Keratinocyte (primary cell): ENCODE data around the gene MAGI3. TPM values are rescaled to one million over a fixed set of nuclear protein-coding genes. Genes with fewer than 3 reads are reported as not detected.

Experiments used
- DNase-seq: peaks from one replicate; pipeline ENCODE4 v3.0.0-alpha.2; 2011; ENCODE audit warnings: low read depth, missing footprints, low spot score
- FAIRE-seq: peaks from 2 replicates; lab custom pipeline; 2011; peaks lifted over from hg19 to GRCh38; lab: Jason Lieb, UNC
- H2AFZ ChIP-seq: 2 replicates; pipeline ENCODE4 v1.6.0; 2012; ENCODE audit warnings: low read length, control low read depth, inconsistent platforms; ENCODE audit not compliant: control insufficient read depth
- H3K27ac ChIP-seq: 2 replicates; pipeline ENCODE4 v1.5.1; 2011; ENCODE audit warnings: low read length; ENCODE audit not compliant: control insufficient read depth, insufficient read depth
- H3K27me3 ChIP-seq: 3 replicates; pipeline ENCODE4 v1.6.0; 2011; ENCODE audit warnings: low read length; ENCODE audit not compliant: control insufficient read depth, insufficient read depth; ENCODE audit errors: extremely low read depth
- H3K36me3 ChIP-seq, 2 experiments: 2 replicates in 1 of 2; 3 replicates in 1 of 2; pipeline ENCODE4 v1.5.1; 2011; ENCODE audit warnings: low read length in 2 of 2, mild to moderate bottlenecking in 1 of 2; ENCODE audit not compliant: control insufficient read depth in 2 of 2, insufficient read depth in 2 of 2; ENCODE audit errors: extremely low read depth in 1 of 2
- H3K4me1 ChIP-seq: 3 replicates; pipeline ENCODE4 v1.5.1; 2011; ENCODE audit warnings: low read length; ENCODE audit not compliant: control insufficient read depth, insufficient read depth; ENCODE audit errors: extremely low read depth
- H3K4me2 ChIP-seq: 3 replicates; pipeline ENCODE4 v1.6.0; 2011; ENCODE audit warnings: low read depth, low read length; ENCODE audit not compliant: control insufficient read depth, insufficient read depth; ENCODE audit errors: extremely low read depth
- H3K4me3 ChIP-seq, 3 experiments: fragments of 200-600 bp in 1 of 3; sonication (generic) in 1 of 3; 2 replicates in 2 of 3; 3 replicates in 1 of 3; pipeline ENCODE4 v1.5.1; 2011 to 2016; ENCODE audit warnings: low read length in 3 of 3, mild to moderate bottlenecking in 3 of 3, control low read depth in 2 of 3, inconsistent platforms in 1 of 3, low read depth in 1 of 3, mixed read lengths in 1 of 3, mixed run types in 1 of 3, moderate library complexity in 1 of 3; ENCODE audit not compliant: control insufficient read depth in 2 of 3, insufficient read depth in 2 of 3; ENCODE audit errors: extremely low read depth in 1 of 3
- H3K79me2 ChIP-seq: 2 replicates; pipeline ENCODE4 v1.6.0; 2012; ENCODE audit warnings: low read length; ENCODE audit not compliant: control insufficient read depth, insufficient read depth
- H3K9ac ChIP-seq: 3 replicates; pipeline ENCODE4 v1.6.0; 2011; ENCODE audit warnings: low read length; ENCODE audit not compliant: control insufficient read depth, insufficient read depth; ENCODE audit errors: extremely low read depth
- H3K9me1 ChIP-seq: 3 replicates; pipeline ENCODE4 v1.6.0; 2011; ENCODE audit warnings: low read length; ENCODE audit not compliant: control insufficient read depth, insufficient read depth; ENCODE audit errors: extremely low read depth
- H3K9me3 ChIP-seq: 2 replicates; pipeline ENCODE4 v1.5.1; 2012; ENCODE audit warnings: low read depth, low read length; ENCODE audit not compliant: control insufficient read depth
- H4K20me1 ChIP-seq: 3 replicates; pipeline ENCODE4 v1.6.0; 2011; ENCODE audit warnings: low read length; ENCODE audit not compliant: control insufficient read depth, insufficient read depth; ENCODE audit errors: extremely low read depth
- CTCF ChIP-seq, 3 experiments: IDR thresholded peaks in 1 of 3; conservative IDR thresholded peaks in 1 of 3; optimal IDR thresholded peaks in 1 of 3; 2 replicates in 2 of 3; 3 replicates in 1 of 3; pipeline versions ENCODE3 to v1.5.1; 2011; ENCODE audit warnings: low read length in 3 of 3, mild to moderate bottlenecking in 3 of 3, moderate library complexity in 2 of 3, control low read depth in 1 of 3, inconsistent platforms in 1 of 3; ENCODE audit not compliant: insufficient read depth in 2 of 3; ENCODE audit errors: extremely low read depth in 1 of 3
- EZH2 ChIP-seq: IDR thresholded peaks from one replicate; pipeline ENCODE4 v1.6.1; 2012; ENCODE audit warnings: inconsistent platforms, mild to moderate bottlenecking, low read length, moderate library complexity
- dilution Hi-C: fragments of 300-500 bp; cut with MboI; formaldehyde crosslinking; loops from one replicate; pipeline ENCODE4 v1.7.0; 2020; ENCODE audit warnings: low sequenced_read_pairs; ENCODE audit not compliant: extremely low pct_ligation_motif_present
- polyA plus RNA-seq, 5 experiments: library from polyadenylated mRNA; depleted of rRNA in 3 of 5; stranded (reverse) in 3 of 5; stranded (forward) in 1 of 5; unstranded in 1 of 5; fragments of >200 nt; gene quantifications; 1 replicate in 1 of 5; 2 replicates in 3 of 5; 3 replicates in 1 of 5; pipeline versions ENCODE4 v1.2.1 to v1.2.3, GENCODE V29; 2011 to 2012; ENCODE audit warnings: missing spikeins in 2 of 5, low read depth in 1 of 5, low replicate concordance in 1 of 5

Gene MAGI3
- polyA plus RNA-seq, 1 donor (not counting 4 experiments of a cell fraction or from before 2014, with no cell fraction given), result 3.2 TPM

- H3K4me1 ChIP-seq, result peaks cover 16% of the 10 kb centered on the region
- H3K79me2 ChIP-seq, result no peaks in the 10 kb centered on the region
- FAIRE-seq (no peak), DNase-seq (no peak)
- no peak overlapping the region for H2AFZ ChIP-seq
- dilution Hi-C loops, result no loop called here
- no peak for TF ChIP-seq EZH2
- no peak for TF ChIP-seq CTCF (optimal IDR thresholded peaks at IDR 0.05 in 1 of 3, IDR thresholded peaks at IDR 0.05 in 1 of 3, conservative IDR thresholded peaks at IDR 0.05 in 1 of 3; ENCODE audit: extremely low read depth in 1 of 3, insufficient read depth in 2 of 3, low read length in 3 of 3)
- H4K20me1 ChIP-seq, result no peaks in the 10 kb centered on the region
- no peaks in the 10 kb centered on the region for H3K9me1 ChIP-seq
- no peak overlapping the region for H3K27ac ChIP-seq
- no peak overlapping the region for H3K4me2 ChIP-seq
- H3K9me3 ChIP-seq, result no peaks in the 10 kb centered on the region
- H3K27me3 ChIP-seq, result no peaks in the 10 kb centered on the region
- H3K36me3 ChIP-seq, result no peaks in the 10 kb centered on the region
- H3K4me3 ChIP-seq, result no peak overlapping the region
- no peak overlapping the region for H3K9ac ChIP-seq
These were observed 275.8 kb downstream of the MAGI3 start for GRCh38 chr1:113666126-113666525.

DNA sequence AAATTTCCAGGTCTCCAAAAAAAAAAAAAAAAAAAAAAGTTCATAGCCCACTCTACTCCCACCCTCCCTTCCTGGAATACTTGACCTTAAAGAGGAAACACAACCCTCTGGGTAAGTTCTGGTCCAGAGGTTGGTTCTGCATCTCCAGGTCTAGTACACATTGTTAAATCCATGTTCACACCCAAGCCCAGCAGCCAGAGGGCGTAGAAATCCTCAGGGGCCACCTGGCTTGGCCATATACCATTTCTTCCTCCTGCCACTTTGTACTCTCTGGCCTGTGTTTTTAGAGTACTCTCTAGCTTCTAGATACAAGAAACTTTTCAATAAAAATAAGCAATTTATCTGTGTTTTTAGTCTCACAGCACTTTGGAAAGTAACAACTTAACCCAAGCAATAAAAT, 279.7 kb downstream of the MAGI3 start:
- H3K27ac ChIP-seq, result no peak overlapping the region
- no peak for FAIRE-seq
- no peaks in the 10 kb centered on the region for H3K9me3 ChIP-seq

More for the DNA sequence above, 279.7 kb downstream of the MAGI3 start:
- dilution Hi-C loops, result no loop called here
- TF ChIP-seq CTCF (optimal IDR thresholded peaks at IDR 0.05 in 1 of 3, IDR thresholded peaks at IDR 0.05 in 1 of 3, conservative IDR thresholded peaks at IDR 0.05 in 1 of 3; ENCODE audit: extremely low read depth in 1 of 3, insufficient read depth in 2 of 3, low read length in 3 of 3) (no peak), EZH2 (no peak)
- no peak for DNase-seq
- H3K27me3 ChIP-seq, result no peaks in the 10 kb centered on the region
- H3K79me2 ChIP-seq, result no peaks in the 10 kb centered on the region
- no peak overlapping the region for H3K4me2 ChIP-seq
- H3K36me3 ChIP-seq, result no peaks in the 10 kb centered on the region
- H3K9me1 ChIP-seq, result no peaks in the 10 kb centered on the region
- no peak overlapping the region for H3K4me3 ChIP-seq
- H4K20me1 ChIP-seq, result no peaks in the 10 kb centered on the region
- no peaks in the 10 kb centered on the region for H3K4me1 ChIP-seq
- no peak overlapping the region for H2AFZ ChIP-seq
- H3K9ac ChIP-seq, result no peak overlapping the region
